ENCODE measurements around the gene ST3GAL6.

ST3GAL6 gene

GRCh38 chr3:98839846-98840245 lies 76.7 kb downstream of the ST3GAL6 start:
- no peak overlapping the region for H3K4me3 ChIP-seq (ENCODE audit: low read depth, low read length)
- no peak for DNase-seq
- H3K27me3 ChIP-seq, result no peaks in the 10 kb centered on the region; the same call in 1 of the 2 replicates
- TF ChIP-seq, protein P1, sequence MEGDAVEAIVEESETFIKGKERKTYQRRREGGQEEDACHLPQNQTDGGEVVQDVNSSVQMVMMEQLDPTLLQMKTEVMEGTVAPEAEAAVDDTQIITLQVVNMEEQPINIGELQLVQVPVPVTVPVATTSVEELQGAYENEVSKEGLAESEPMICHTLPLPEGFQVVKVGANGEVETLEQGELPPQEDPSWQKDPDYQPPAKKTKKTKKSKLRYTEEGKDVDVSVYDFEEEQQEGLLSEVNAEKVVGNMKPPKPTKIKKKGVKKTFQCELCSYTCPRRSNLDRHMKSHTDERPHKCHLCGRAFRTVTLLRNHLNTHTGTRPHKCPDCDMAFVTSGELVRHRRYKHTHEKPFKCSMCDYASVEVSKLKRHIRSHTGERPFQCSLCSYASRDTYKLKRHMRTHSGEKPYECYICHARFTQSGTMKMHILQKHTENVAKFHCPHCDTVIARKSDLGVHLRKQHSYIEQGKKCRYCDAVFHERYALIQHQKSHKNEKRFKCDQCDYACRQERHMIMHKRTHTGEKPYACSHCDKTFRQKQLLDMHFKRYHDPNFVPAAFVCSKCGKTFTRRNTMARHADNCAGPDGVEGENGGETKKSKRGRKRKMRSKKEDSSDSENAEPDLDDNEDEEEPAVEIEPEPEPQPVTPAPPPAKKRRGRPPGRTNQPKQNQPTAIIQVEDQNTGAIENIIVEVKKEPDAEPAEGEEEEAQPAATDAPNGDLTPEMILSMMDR (IDR thresholded peaks at IDR 0.05; ENCODE audit: low read depth, low read length), result no peak
- H3K36me3 ChIP-seq, result no peaks in the 10 kb centered on the region
- H3K9me3 ChIP-seq, result no peaks in the 10 kb centered on the region
- H3K4me1 ChIP-seq, result no peaks in the 10 kb centered on the region

- peaks cover 3% of the 10 kb centered on the region for H3K36me3 ChIP-seq
- TF ChIP-seq, protein P1 (IDR thresholded peaks at IDR 0.05; ENCODE audit: low read depth, low read length), result no peak
- H3K4me3 ChIP-seq (ENCODE audit: low read depth, low read length), result no peak overlapping the region
- no peaks in the 10 kb centered on the region; the same call in 1 of the 2 replicates for H3K27me3 ChIP-seq
- DNase-seq, result no peak
- H3K9me3 ChIP-seq, result no peaks in the 10 kb centered on the region
- H3K4me1 ChIP-seq, result no peaks in the 10 kb centered on the region
These were observed 80.3 kb downstream of the ST3GAL6 start for GRCh38 chr3:98843266-98843959.

Data from BE2C (cell line).